Measurements from ENCODE around the gene METTL21A. TPM values are rescaled to one million over a fixed set of nuclear protein-coding genes. Genes with fewer than 3 reads are reported as not detected.

Gene METTL21A
- 12.5 TPM for total RNA-seq
- long read RNA-seq, full-length matches to known transcripts = 11 of 20 reads
- long read RNA-seq, partial matches to known transcripts = 5 of 20 reads
- long read RNA-seq, other reads (novel, unspliced or antisense) = 4 of 20 reads

DNA sequence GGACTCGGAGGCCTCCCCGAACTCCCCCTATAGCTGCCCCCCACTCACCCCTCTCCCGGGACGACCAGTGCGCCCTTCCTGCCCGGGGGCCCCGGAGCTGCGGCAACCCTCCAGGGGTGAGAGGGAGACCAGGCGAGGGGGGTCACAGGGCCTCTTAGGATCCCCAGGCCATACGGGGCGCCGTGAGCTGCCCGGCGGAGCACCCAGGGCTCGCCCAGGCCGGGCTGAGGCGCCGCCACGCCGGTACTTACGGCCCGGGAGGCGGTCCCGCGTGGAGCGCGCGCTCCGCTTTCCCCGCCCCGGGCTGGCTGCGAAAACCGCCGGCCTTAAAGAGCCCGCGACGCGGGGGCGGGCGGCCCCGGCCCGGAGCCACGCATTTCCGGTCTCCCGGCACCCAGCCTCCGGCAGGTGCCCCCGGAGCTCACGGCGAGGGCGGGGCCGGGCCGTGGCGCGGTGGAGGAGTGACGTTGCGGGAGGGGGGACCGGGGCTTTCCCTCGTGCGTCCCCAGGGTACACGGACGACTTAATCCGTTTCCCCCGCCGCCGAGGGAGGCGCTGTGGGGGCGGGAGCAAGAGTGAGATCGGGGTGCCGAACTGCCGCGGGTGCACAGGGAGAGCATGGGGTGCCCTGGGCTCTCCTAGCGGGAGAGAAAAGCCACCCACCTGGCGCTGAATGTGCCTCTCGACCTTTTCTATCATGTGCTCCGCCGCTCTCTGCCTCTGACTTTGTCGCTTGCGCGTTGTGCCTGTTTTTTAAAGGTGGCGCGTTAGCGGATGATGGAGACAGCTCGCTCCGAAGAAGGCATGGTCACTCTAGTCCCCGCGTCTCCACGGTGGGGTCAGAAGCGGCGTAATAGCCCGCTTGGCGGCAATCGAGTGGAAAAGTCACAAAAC lies at the start of gene METTL21A:
Gene METTL21A, minus strand, starts transcription at position 381 of the 894 bp plus-strand sequence. CDS start 1,019 bp downstream, outside the sequence.
- peaks cover 57% of the 10 kb centered on the region for H3K4me1 ChIP-seq

DNA sequence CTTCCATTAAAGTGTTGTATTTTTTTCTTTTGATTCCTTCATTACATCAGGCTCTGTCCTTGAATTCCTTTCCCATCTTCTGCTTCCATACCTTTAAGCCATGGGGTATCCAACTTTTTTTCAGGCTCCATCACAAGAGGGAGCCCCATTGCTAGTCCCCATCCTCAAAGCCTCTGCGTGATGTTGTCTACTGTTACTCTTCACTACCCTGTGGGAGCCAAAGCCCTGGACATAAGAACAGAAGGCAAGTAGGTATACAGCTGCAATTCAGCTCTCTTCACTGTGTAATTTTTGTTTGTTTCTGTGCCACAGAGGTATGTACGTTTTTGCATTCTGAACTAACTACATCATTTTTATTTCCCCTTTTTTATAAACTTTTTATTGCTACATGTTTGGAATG lies 49.6 kb upstream of the METTL21A start:
- Histone ChIP-seq H3K27me3 (ENCODE audit: low read depth) (peaks cover 5% of the 10 kb centered on the region), H3K4me1 (peaks cover 8% of the 10 kb centered on the region), H3K27ac (replicated peaks) (no peak overlapping the region), H3K4me3 (no peak overlapping the region), H3K36me3 (no peaks in the 10 kb centered on the region), H3K9me3 (replicated peaks) (no peaks in the 10 kb centered on the region)
- TF ChIP-seq, protein P1, sequence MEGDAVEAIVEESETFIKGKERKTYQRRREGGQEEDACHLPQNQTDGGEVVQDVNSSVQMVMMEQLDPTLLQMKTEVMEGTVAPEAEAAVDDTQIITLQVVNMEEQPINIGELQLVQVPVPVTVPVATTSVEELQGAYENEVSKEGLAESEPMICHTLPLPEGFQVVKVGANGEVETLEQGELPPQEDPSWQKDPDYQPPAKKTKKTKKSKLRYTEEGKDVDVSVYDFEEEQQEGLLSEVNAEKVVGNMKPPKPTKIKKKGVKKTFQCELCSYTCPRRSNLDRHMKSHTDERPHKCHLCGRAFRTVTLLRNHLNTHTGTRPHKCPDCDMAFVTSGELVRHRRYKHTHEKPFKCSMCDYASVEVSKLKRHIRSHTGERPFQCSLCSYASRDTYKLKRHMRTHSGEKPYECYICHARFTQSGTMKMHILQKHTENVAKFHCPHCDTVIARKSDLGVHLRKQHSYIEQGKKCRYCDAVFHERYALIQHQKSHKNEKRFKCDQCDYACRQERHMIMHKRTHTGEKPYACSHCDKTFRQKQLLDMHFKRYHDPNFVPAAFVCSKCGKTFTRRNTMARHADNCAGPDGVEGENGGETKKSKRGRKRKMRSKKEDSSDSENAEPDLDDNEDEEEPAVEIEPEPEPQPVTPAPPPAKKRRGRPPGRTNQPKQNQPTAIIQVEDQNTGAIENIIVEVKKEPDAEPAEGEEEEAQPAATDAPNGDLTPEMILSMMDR (IDR thresholded peaks at IDR 0.05; ENCODE audit: borderline replicate concordance) = no peak
- DNase-seq = no peak
- intact Hi-C loops (cut with micrococcal nuclease) = no loop called here

More for the DNA sequence above, at the start of gene METTL21A:
- DNase-seq = peak; percentile 89
- Histone ChIP-seq H3K9me3 (replicated peaks) (no peaks in the 10 kb centered on the region), H3K27me3 (ENCODE audit: low read depth) (no peaks in the 10 kb centered on the region), H3K4me3 (peak within 1 kb of the TSS; percentile 100), H3K36me3 (peaks cover 13% of the 10 kb centered on the region), H3K27ac (replicated peaks) (peak within 1 kb of the TSS; percentile 97)
- TF ChIP-seq, protein P1 (IDR thresholded peaks at IDR 0.05; ENCODE audit: borderline replicate concordance) = peak; percentile 49
- intact Hi-C loops (cut with micrococcal nuclease) = no loop called here

DNA sequence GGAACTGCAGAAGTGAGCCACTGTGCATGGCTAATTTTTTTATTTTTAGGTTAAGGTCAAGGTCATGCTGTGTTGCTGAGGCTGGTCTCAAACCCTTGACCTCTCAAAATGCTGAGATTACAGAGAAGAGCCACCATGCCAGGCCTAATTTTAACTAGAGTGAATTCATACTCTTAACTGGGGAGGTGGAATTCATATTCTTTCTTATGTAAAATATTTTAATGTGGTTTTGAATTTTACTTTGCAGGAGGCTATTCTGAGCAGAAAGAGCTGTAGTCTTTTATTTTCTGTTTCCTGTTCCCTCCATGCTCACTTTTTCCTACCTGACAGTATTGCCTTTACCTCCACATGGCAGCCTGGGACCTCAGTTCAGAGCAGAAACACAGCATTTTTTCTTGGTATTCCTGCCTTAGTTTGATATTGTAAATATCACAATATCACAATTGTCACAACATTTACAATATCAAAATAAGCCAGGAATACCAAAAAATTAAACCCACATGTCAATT lies 49.1 kb upstream of the METTL21A start:
- no peak overlapping the region for H3K27ac ChIP-seq (replicated peaks)
- H3K9me3 ChIP-seq (replicated peaks) = no peaks in the 10 kb centered on the region
- H3K36me3 ChIP-seq = no peaks in the 10 kb centered on the region
- TF ChIP-seq, protein P1 (IDR thresholded peaks at IDR 0.05; ENCODE audit: borderline replicate concordance) = no peak
- H3K4me1 ChIP-seq = peaks cover 8% of the 10 kb centered on the region
- intact Hi-C loops (cut with micrococcal nuclease) = no loop called here
- no peak overlapping the region for H3K4me3 ChIP-seq
- no peak for DNase-seq
- no peaks in the 10 kb centered on the region for H3K27me3 ChIP-seq (ENCODE audit: low read depth)

DNA sequence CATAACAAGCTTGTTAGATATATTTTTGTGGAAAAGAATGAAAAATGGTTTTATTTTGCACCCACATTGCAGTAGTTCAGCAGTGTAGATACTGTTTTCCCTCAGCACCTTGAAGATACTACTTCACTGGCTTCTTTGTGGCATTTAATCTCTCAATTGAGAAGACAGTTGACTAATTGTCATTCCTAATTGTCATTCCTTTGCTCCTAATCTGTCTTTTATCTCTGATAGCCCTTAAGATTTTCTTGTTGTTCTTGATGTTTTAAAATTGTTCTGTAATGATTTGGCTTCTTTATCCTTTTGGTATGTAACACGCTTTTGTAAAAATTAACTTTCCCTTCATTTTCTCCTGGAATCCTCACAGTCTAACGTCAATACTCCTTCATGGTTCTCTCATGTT lies 48.2 kb upstream of the METTL21A start:
- H3K27ac ChIP-seq (replicated peaks) = no peak overlapping the region
- intact Hi-C loops (cut with micrococcal nuclease) = no loop called here
- DNase-seq = no peak
- TF ChIP-seq, protein P1 (IDR thresholded peaks at IDR 0.05; ENCODE audit: borderline replicate concordance) = no peak
- H3K4me1 ChIP-seq = peaks cover 8% of the 10 kb centered on the region
- H3K9me3 ChIP-seq (replicated peaks) = no peaks in the 10 kb centered on the region
- H3K36me3 ChIP-seq = no peaks in the 10 kb centered on the region
- no peaks in the 10 kb centered on the region for H3K27me3 ChIP-seq (ENCODE audit: low read depth)
- no peak overlapping the region for H3K4me3 ChIP-seq

DNA sequence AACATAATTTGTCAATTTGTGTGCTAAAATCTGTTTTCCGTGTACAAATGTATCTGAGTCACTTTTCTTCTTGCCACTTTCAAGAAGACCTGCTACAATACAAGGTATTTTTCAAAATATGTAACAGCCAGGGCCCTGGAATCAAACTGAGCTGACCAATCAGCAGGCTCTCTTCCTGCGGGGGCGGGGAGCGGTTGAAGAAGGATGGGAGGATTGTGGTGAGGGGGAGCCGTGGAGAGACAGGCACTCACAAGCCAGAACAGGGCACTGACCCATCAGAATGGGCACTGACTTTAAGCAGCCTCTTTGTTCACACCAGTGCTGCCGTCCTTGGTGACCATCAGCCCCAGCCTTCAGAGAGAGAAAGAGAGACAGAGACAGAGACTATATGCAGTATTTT lies 45.7 kb upstream of the METTL21A start:
- Histone ChIP-seq H3K27me3 (ENCODE audit: low read depth) (no peaks in the 10 kb centered on the region), H3K36me3 (no peaks in the 10 kb centered on the region), H3K27ac (replicated peaks) (no peak overlapping the region), H3K4me1 (no peaks in the 10 kb centered on the region), H3K4me3 (no peak overlapping the region), H3K9me3 (replicated peaks) (no peaks in the 10 kb centered on the region)
- intact Hi-C loops (cut with micrococcal nuclease) = no loop called here
- TF ChIP-seq, protein P1 (IDR thresholded peaks at IDR 0.05; ENCODE audit: borderline replicate concordance) = no peak
- DNase-seq = no peak

Measured in left ventricle myocardium inferior (tissue), 1 donor.